ENCODE data around the gene SIX1.

SIX1 gene

DNA sequence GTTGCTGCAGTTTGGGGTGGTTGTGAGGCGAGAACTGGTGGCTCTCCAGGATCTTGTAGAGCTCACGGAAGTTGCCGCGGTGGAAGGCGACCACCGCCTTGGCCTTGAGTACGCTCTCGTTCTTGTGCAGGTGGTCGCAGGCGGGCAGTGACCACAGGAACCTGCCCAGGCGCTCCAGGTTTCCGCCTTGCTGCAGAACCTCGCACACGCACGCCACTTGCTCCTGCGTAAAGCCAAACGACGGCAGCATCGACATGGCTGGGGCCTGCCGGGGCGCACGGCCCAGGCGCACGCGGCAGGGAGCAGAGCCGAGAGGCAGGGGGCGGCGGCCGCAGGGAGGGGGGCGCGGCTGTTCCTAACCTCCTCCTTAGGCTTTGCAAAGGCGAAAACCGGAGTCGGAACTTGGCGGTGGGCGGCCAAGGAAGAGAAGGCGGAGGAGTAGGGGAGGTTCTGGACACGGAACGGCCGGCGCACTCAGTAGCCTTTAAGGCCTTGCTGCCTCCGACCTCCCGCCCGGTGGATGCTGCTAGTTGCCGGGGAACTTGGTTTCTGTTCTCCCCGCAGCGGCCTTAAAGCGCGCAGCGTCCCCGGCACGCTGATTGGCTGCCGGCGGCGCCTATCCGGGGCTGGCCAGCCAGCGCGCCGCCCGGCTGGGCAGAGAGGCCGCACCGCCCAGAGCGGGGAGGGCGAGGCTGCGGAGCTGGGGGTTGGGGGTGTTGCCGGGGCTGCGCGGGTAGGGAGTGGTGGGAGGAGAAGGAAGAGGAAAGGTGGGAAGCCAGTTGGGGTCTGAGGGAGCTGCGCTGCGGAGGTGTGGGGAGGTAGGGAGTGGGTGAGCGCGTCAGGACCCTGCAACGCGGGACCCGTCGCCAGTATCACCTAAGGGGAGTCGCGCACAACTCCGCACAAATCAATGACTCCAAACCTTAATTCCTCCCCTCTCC, at the start of gene SIX1:
Gene SIX1, minus strand, starts transcription at position 544 of the 941 bp plus-strand sequence. Its CDS starts 288 bp downstream, at position 256.
- no peak for DNase-seq

DNA sequence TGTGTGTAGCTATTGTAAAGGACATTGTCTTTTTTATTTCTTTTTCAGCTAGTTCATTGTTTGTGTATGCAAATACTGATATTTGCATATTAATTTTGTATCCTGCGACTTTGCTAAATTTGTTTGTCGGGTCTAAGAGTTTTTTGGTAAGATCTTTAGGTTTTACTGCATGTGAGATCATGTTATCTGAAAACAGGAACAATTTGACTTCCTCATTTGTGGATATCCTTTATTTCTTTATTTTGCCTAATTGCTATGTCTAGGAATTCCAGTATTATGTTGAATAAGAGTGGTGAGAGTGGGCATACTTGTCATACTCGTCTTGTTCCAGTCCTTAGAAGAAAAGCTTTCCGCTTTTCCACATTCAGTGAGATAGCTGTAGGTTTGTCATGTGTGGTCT, 46.0 kb upstream of the SIX1 start:
- no peak for DNase-seq

DNA sequence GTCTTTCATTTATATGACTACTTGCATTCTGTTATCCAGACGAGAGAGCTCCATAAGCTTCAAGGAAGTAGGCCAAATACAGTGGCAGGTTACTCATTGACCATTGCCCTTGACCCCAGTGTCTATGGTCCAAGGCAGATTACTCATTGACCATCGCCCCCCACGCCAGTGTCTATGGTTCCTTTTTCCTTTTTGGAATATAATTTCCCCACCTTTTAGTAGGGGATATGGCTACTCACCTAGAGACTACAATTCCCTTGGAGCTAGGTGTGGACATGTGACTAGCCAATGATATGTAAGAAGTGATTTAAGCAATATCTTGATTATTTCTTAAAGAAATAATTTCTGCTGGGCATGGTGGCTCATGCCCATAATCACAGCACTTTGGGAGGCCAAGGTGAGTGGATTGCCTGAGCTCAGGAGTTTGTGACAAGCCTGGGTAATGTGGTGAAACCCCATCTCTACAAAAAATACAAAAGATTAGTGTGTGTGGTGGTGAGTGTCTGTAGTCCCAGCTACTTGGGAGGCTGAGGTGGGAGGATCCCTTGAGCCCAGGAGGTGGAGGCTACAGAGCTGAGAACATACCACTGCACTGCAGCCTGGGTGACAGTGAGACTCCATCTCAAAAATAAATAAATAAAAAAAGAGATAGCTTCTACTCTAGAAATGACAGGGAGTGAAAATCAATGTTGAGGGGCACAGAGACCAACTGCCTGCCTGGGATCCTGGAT, 42.3 kb upstream of the SIX1 start:
- DNase-seq = no peak

DNA sequence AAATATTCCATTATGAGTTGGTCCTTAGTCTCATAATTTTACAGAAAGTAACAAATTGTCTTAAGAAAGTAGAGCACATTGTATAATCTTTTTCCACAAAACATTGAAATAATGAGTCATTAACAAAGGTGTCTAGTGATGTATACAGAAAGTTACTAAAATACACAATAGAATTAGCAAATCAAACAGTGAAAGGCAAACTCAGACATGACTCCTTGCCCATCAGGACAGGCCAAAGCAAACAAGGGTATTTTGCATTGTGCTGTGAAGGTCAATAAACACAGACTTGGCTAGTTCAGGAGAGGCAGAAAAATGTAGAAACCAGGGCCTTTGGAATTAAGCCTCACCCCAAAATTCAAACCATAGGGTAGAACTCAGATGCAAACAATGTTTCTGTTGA, 37.6 kb upstream of the SIX1 start:
- DNase-seq = no peak

GRCh38 chr14:60684203-60684602, 34.9 kb upstream of the SIX1 start:
- DNase-seq = no peak

GRCh38 chr14:60681271-60681670, 32.0 kb upstream of the SIX1 start:
- DNase-seq = no peak

- no peak for DNase-seq
Observed at GRCh38 chr14:60680511-60680910, 31.2 kb upstream of the SIX1 start.

- no peak for DNase-seq
Observed at GRCh38 chr14:60679566-60680258, 30.4 kb upstream of the SIX1 start.

- DNase-seq = no peak
Observed at GRCh38 chr14:60677701-60678100, 28.4 kb upstream of the SIX1 start.

- DNase-seq = no peak
Observed at GRCh38 chr14:60670989-60671388, 21.7 kb upstream of the SIX1 start.

- DNase-seq = no peak
Observed at GRCh38 chr14:60668431-60669112, 19.3 kb upstream of the SIX1 start.

- no peak for DNase-seq
Observed at GRCh38 chr14:60665177-60665550, 15.9 kb upstream of the SIX1 start.

GRCh38 chr14:60662982-60663381, 13.7 kb upstream of the SIX1 start:
- no peak for DNase-seq

GRCh38 chr14:60661721-60662120, 12.4 kb upstream of the SIX1 start:
- no peak for DNase-seq

- no peak for DNase-seq
Observed at GRCh38 chr14:60658909-60659585, 9.8 kb upstream of the SIX1 start.

GRCh38 chr14:60658211-60658690, 9.0 kb upstream of the SIX1 start:
- DNase-seq = no peak

DNA sequence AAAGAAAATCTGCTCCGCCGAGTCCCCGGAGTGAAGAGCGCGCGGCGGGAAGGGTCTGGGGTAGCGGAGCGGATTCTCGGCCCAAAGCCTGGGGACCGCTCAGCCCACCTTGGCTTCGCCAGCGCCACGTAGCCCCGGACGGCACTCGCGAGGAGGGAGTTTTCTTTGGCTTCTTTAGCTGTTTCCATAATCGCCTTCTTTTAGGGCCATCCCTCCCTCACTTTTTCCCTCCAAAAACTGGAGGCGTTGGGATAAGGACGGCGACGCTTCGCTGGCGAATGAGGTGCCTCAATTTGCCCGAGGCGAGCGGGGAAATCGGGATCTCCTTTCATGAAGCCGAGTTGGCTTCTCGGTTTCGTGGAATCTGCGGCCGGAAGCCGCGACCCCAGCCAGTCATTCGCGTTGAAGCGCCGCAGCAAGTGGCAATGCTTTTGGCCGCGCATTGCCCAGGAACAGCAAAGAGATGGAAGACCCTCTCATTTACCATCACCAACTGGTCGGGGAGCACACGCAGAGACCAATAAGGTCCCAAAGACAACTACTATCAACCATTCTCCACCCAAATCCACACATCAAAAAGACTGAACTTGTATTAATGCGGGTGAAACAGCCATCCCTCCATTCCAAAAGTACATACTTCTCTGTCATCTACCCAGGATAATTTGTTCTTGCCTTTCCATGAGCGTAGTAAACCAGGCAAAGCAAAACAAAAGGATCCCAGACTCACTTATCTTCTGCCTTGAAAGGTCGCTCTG, 8.4 kb upstream of the SIX1 start:
- DNase-seq = no peak

DNA sequence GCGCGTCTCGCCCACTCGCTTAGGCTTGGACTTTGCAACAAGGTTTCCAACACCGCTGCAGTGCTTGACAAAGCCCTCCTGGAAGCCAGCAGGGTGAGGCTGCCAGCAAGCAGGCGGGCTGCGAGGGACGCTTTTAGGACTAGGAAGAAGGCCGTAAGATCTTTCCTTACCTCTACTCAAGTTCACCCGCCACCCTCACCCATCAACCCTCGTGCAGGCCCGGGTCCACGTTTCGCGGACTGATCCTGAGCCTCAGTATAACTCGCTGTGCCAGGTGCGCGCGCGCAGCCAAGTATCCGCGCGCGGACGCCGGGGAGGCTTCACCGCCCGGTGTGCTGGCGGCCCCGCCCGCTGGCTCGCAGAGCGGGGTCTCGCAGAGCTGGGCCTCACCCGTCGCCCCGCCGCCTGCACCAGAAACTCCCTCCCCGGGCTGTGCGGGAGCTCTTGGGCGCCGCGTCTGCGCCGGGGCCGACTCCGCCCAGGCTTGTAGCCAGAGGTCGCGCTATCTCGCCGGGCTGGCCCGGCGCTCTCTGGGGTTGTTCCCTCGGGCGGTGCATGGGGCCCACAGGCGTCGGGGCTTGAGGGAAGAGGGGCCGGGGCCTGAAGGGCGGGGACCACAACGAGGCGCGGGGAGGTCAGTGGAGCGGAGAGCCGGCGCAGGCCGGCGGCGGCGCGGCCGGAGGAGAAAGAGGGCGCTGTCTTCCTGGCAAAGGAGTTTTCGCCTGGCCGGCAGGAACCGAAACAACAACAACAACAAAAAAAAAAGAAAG, 7.6 kb upstream of the SIX1 start:
- DNase-seq = no peak

DNA sequence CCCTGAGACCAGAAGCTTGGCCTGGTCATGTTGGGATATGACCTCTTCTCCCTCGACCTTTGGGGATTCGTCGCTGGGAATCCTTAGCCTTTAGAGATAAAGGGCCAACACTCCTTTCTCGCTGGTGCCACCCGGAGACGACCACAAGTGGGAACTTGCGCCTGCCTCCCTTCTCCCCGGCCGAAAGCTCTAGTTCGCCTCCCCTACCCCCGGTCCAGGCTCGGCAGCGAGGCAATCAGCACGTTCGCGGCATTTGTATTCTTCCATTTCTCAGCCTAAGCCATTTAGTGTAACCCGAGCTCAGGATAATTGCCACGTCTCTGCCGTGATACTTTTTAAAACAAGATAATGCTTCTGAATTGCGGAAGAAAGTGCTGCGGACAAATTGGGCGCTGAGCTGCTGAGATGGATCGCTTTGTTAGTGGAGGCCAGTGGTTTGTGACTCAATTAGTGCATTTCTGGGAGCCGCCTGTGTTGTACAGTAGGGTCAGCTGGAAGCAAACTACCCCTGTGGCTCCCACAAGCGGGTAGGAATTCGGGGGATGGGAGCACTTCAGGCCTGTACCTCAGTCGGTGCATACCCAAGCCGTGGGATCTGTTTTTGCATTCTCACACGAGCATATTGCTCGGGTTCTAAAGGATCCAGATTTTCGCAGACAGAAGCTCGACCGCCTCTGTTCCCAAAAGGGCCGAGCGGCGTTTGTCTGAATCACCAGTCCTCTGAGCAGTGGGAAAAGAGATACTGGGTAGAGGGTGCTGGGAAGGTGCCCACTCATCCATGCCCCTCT, 6.8 kb upstream of the SIX1 start:
- no peak for DNase-seq

All from activated T-cell treated with anti-CD3 and anti-CD28 coated beads for 4 hours (primary cell).